Mesodermal cell (in vitro differentiated cells): Measurements from ENCODE around the gene RAET1G.
"Not testable (repeated sequence)": the region's sequence is repeated elsewhere in the genome, so short reads cannot be mapped to it uniquely, and the experiment has no call there.

Source experiments
- H3K27ac ChIP-seq: 2 replicates; pipeline ENCODE4 v1.7.0; 2013; ENCODE audit warnings: mild to moderate bottlenecking, low read depth, low read length, moderate library complexity; ENCODE audit not compliant: severe bottlenecking
- H3K36me3 ChIP-seq: 2 replicates; pipeline ENCODE4 v1.7.1; 2013; ENCODE audit warnings: mild to moderate bottlenecking, low read length, moderate library complexity; ENCODE audit not compliant: control insufficient read depth, insufficient read depth
- H3K4me1 ChIP-seq: one replicate; pipeline ENCODE4 v1.7.1; 2013; ENCODE audit warnings: mild to moderate bottlenecking, low read length; ENCODE audit not compliant: insufficient read depth, control insufficient read depth, poor library complexity, severe bottlenecking
- H3K4me3 ChIP-seq: 2 replicates; pipeline ENCODE4 v1.7.0; 2013; ENCODE audit warnings: low read length, control low read depth, mild to moderate bottlenecking; ENCODE audit not compliant: insufficient read depth, poor library complexity, severe bottlenecking; ENCODE audit errors: extremely low read depth
- H3K9me3 ChIP-seq: 2 replicates; pipeline ENCODE4 v1.7.1; 2013; ENCODE audit warnings: mild to moderate bottlenecking, low read length, moderate library complexity; ENCODE audit not compliant: control insufficient read depth
- WGBS, 2 experiments: methylation state at CpG; one replicate each; pipeline ENCODE4 v1.1.5; 2013; ENCODE audit warnings: missing lambda C conversion rate in 2 of 2; ENCODE audit not compliant: insufficient coverage in 2 of 2; 5-methylcytosine and 5-hydroxymethylcytosine counted together

RAET1G gene

GRCh38 chr6:149921361-149921760 lies 1.6 kb downstream of the RAET1G start:
- H3K4me3 ChIP-seq, result no peak overlapping the region
- H3K27ac ChIP-seq, result no peak overlapping the region
- H3K4me1 ChIP-seq, result no peaks in the 10 kb centered on the region
- 83 to 97% methylated on average over 4 to 6 of the region's 6 CpGs for WGBS, 2 experiments
- H3K36me3 ChIP-seq, result no peaks in the 10 kb centered on the region
- H3K9me3 ChIP-seq, result no peaks in the 10 kb centered on the region

DNA sequence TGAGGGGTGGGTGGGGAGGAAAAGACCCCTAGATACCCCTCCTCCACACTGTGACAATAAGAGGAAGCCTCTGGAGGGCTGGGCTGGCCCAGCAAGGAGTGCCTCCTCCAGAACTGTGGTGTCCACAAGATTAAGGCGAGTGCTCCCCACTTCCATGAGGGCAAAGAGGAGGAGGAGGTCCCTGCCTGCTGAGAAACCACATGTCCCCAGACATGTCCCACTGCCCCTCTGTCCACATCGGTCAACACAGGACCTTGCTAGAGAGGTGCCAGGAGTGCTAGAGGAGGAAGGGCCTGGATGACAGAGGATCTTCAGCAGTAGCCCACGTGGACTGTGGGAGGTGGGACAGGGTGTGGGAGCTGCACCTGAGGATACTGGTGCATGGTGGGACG lies 3.1 kb downstream of the RAET1G start:
- WGBS, 2 experiments, result 50 to 65% methylated on average over 3 to 4 of the region's 4 CpGs
- H3K4me3 ChIP-seq, result no peak overlapping the region
- H3K27ac ChIP-seq, result no peak overlapping the region
- H3K9me3 ChIP-seq, result no peaks in the 10 kb centered on the region
- no peaks in the 10 kb centered on the region for H3K36me3 ChIP-seq
- no peaks in the 10 kb centered on the region for H3K4me1 ChIP-seq

GRCh38 chr6:149919126-149919833 lies 3.6 kb downstream of the RAET1G start:
- not testable (repeated sequence) for H3K36me3 ChIP-seq, H3K4me3 ChIP-seq, H3K9me3 ChIP-seq, H3K4me1 ChIP-seq, H3K27ac ChIP-seq
- WGBS, 2 experiments, result 82% methylated on average over 4 to 6 of the region's 11 CpGs

GRCh38 chr6:149918151-149918905 lies 4.6 kb downstream of the RAET1G start:
- no peaks in the 10 kb centered on the region for H3K9me3 ChIP-seq
- no peaks in the 10 kb centered on the region for H3K4me1 ChIP-seq
- WGBS, 2 experiments, result 63 to 81% methylated on average over 6 of the region's 6 CpGs
- no peak overlapping the region for H3K4me3 ChIP-seq
- H3K36me3 ChIP-seq, result no peaks in the 10 kb centered on the region
- no peak overlapping the region for H3K27ac ChIP-seq

GRCh38 chr6:149917679-149918078 lies 5.2 kb downstream of the RAET1G start:
- Histone ChIP-seq H3K4me1 (no peaks in the 10 kb centered on the region), H3K9me3 (no peaks in the 10 kb centered on the region), H3K27ac (no peak overlapping the region), H3K36me3 (no peaks in the 10 kb centered on the region), H3K4me3 (no peak overlapping the region)
- 20 to 89% methylated on average over 1 to 2 of the region's 2 CpGs for WGBS, 2 experiments

- Histone ChIP-seq H3K27ac (no peak overlapping the region), H3K4me3 (no peak overlapping the region), H3K9me3 (no peaks in the 10 kb centered on the region), H3K36me3 (no peaks in the 10 kb centered on the region), H3K4me1 (no peaks in the 10 kb centered on the region)
- WGBS, 2 experiments, result 82 to 90% methylated on average over 9 to 10 of the region's 10 CpGs
Measured at GRCh38 chr6:149915970-149916865, 6.7 kb downstream of the RAET1G start.

DNA sequence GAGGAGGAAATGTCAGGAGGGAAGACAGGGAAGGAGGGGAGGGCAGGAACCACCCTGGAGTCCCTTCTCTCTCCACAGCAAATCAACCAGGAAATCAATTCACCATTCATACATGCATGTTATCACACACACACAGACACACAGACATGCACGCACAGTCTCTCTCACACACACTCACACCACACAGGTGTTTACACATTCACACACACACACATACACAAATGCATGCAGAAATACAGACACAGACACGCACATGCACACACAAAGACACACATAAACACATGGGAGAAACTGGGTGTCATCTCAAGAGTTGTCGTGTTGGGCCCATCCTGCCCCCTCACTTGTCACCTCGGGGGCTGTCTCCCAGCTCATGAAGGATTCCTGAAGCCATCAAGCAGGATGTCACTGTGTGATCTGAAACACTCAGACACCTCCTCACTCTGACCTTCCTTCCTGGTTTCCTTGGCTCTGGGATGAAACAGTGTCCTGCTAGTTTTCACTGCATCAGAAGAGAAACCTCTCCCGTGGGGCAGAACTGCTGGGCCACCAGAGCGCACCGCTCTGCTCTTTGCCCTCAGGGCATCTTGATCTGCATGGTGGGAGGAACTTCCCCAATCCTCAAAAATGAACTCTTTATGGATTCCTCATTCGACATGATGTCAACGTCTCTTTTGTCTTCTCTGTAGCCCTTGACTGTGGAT lies 9.2 kb downstream of the RAET1G start:
- H3K9me3 ChIP-seq, result peaks cover 4% of the 10 kb centered on the region
- no peak overlapping the region for H3K4me3 ChIP-seq
- no peak overlapping the region for H3K27ac ChIP-seq
- WGBS, 2 experiments, result 66 to 70% methylated on average over 9 of the region's 9 CpGs
- no peaks in the 10 kb centered on the region for H3K36me3 ChIP-seq
- no peaks in the 10 kb centered on the region for H3K4me1 ChIP-seq

GRCh38 chr6:149913085-149913484 lies 9.8 kb downstream of the RAET1G start:
- Histone ChIP-seq H3K4me3 (no peak overlapping the region), H3K27ac (no peak overlapping the region), H3K36me3 (no peaks in the 10 kb centered on the region), H3K4me1 (no peaks in the 10 kb centered on the region), H3K9me3 (peaks cover 10% of the 10 kb centered on the region)
- 50 to 69% methylated on average over 1 of the region's 2 CpGs for WGBS, 2 experiments

- not testable (repeated sequence) for H3K27ac ChIP-seq, H3K4me1 ChIP-seq, H3K4me3 ChIP-seq, H3K36me3 ChIP-seq
- WGBS, 2 experiments, result 88% methylated on average over 1 of the region's 3 CpGs; no CpG with 5 or more reads in 1 of the 2 experiments
- H3K9me3 ChIP-seq, result peaks cover 11% of the 10 kb centered on the region
Measured at GRCh38 chr6:149912680-149913079, 10.2 kb downstream of the RAET1G start.

- 93 to 95% methylated on average over 20 to 22 of the region's 23 CpGs for WGBS, 2 experiments
- H3K4me1 ChIP-seq, result no peaks in the 10 kb centered on the region
- H3K9me3 ChIP-seq, result peaks cover 11% of the 10 kb centered on the region
- no peak overlapping the region for H3K4me3 ChIP-seq
- no peaks in the 10 kb centered on the region for H3K36me3 ChIP-seq
- no peak overlapping the region for H3K27ac ChIP-seq
Measured at GRCh38 chr6:149910721-149911151, 12.2 kb downstream of the RAET1G start.
